K562 (cell line): ENCODE results near the gene SLC30A7.

Experiments used
- BHLHE40 ChIP-seq: IDR thresholded peaks from 2 replicates; pipeline ENCODE4 v1.6.1; 2011; ENCODE audit warnings: low read length, improper control_type of control experiment
- JUND ChIP-seq, 2 experiments: IDR thresholded peaks; 2 replicates in 1 of 2; 3 replicates in 1 of 2; pipeline ENCODE4 v1.6.1; 2011; ENCODE audit warnings: borderline replicate concordance in 2 of 2, low read depth in 2 of 2, low read length in 2 of 2, improper control_type of control experiment in 1 of 2, missing biosample characterization in 1 of 2, missing genetic modification characterization in 1 of 2, missing genetic modification reagents in 1 of 2
- NFATC3 ChIP-seq: fragments of 450-650 bp; IDR thresholded peaks from 2 replicates; pipeline ENCODE4 v1.6.1; 2017; ENCODE audit warnings: mild to moderate bottlenecking
- PTBP1 ChIP-seq: fragments of 200-400 bp; formaldehyde crosslinking; IDR thresholded peaks from 2 replicates; pipeline ENCODE4 v1.6.1; 2017; ENCODE audit warnings: low read depth, low read length
- RFX5 ChIP-seq: IDR thresholded peaks from 2 replicates; pipeline ENCODE4 v1.6.1; 2011; ENCODE audit warnings: low read depth, mild to moderate bottlenecking, improper control_type of control experiment, low read length
- YY1 ChIP-seq, 3 experiments: IDR thresholded peaks; 2 replicates each; pipeline ENCODE4 v1.6.1; 2011; ENCODE audit warnings: low read length in 2 of 3, mild to moderate bottlenecking in 2 of 3, moderate library complexity in 2 of 3, borderline replicate concordance in 1 of 3, control low read depth in 1 of 3, low read depth in 1 of 3; ENCODE audit not compliant: insufficient read depth in 3 of 3, insufficient replicate concordance in 2 of 3, control insufficient read depth in 1 of 3, insufficient read length in 1 of 3; ENCODE audit errors: extremely low read depth in 1 of 3
- TF ChIP-seq, protein P1 (sequence below): sonication (generic); formaldehyde crosslinking; IDR thresholded peaks from 2 replicates; pipeline ENCODE4 v1.8.1; 2023; ENCODE audit warnings: mild to moderate bottlenecking, missing genetic modification reagents
- TF ChIP-seq, protein P2 (sequence below), 3 experiments: IDR thresholded peaks in 2 of 3; conservative IDR thresholded peaks in 1 of 3; 2 replicates each; pipeline ENCODE4 v1.5.1; 2011 to 2012; ENCODE audit warnings: low read length in 3 of 3, mild to moderate bottlenecking in 3 of 3, control low read depth in 2 of 3, improper control_type of control experiment in 1 of 3, inconsistent platforms in 1 of 3, low read depth in 1 of 3, mixed read lengths in 1 of 3, moderate library complexity in 1 of 3; ENCODE audit not compliant: insufficient read depth in 2 of 3

DNA sequence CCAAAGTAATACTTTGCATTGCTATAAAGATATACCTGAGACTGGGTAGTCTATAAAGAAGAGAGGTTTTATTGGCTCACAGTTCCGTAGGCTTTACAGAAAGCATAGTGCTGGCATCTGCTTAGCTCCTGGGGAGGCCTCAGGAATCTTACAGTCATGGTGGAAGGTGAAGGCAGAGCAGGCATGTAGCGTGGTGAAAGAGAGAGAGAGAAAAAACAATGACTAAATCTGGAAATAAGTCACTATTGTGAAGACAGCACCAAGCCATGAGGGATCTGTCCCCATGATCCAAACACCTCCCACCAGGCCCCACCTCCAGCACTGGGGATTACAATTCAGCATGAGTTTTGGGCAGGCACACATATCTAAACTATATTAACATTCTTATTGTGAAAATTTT, 30.4 kb downstream of the SLC30A7 start:
- no peak for TF ChIP-seq NFATC3
- TF ChIP-seq RFX5 = no peak
- TF ChIP-seq YY1 (IDR thresholded peaks at IDR 0.05; ENCODE audit: borderline replicate concordance in 1 of 3, control insufficient read depth in 1 of 3, extremely low read depth in 1 of 3, insufficient read depth in 3 of 3, insufficient read length in 1 of 3, insufficient replicate concordance in 2 of 3, low read depth in 1 of 3, low read length in 2 of 3) = no peak
- TF ChIP-seq, protein P1, sequence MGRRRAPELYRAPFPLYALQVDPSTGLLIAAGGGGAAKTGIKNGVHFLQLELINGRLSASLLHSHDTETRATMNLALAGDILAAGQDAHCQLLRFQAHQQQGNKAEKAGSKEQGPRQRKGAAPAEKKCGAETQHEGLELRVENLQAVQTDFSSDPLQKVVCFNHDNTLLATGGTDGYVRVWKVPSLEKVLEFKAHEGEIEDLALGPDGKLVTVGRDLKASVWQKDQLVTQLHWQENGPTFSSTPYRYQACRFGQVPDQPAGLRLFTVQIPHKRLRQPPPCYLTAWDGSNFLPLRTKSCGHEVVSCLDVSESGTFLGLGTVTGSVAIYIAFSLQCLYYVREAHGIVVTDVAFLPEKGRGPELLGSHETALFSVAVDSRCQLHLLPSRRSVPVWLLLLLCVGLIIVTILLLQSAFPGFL = no peak
- TF ChIP-seq, protein P2, sequence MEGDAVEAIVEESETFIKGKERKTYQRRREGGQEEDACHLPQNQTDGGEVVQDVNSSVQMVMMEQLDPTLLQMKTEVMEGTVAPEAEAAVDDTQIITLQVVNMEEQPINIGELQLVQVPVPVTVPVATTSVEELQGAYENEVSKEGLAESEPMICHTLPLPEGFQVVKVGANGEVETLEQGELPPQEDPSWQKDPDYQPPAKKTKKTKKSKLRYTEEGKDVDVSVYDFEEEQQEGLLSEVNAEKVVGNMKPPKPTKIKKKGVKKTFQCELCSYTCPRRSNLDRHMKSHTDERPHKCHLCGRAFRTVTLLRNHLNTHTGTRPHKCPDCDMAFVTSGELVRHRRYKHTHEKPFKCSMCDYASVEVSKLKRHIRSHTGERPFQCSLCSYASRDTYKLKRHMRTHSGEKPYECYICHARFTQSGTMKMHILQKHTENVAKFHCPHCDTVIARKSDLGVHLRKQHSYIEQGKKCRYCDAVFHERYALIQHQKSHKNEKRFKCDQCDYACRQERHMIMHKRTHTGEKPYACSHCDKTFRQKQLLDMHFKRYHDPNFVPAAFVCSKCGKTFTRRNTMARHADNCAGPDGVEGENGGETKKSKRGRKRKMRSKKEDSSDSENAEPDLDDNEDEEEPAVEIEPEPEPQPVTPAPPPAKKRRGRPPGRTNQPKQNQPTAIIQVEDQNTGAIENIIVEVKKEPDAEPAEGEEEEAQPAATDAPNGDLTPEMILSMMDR (IDR thresholded peaks at IDR 0.05 in 2 of 3, conservative IDR thresholded peaks at IDR 0.05 in 1 of 3; ENCODE audit: insufficient read depth in 2 of 3, low read depth in 1 of 3, low read length in 3 of 3) = no peak
- no peak for TF ChIP-seq BHLHE40
- no peak for TF ChIP-seq PTBP1
- no peak for TF ChIP-seq JUND (IDR thresholded peaks at IDR 0.05; ENCODE audit: borderline replicate concordance, low read depth, low read length)
- no peak for TF ChIP-seq JUND (tag; IDR thresholded peaks at IDR 0.05; ENCODE audit: borderline replicate concordance, low read depth, low read length)
